OCI-LY1 (cell line): ENCODE measurements around the gene CCDC47.

Source experiments
- H2AFZ ChIP-seq: fragments of 200-600 bp; sonication (generic), shearing (Covaris generic); 2 replicates; pipeline ENCODE4 v1.6.0; 2014; ENCODE audit warnings: antibody characterized with exemption, mild to moderate bottlenecking, low read length
- H3F3A ChIP-seq: fragments of 200-600 bp; sonication (generic), shearing (Covaris generic); 2 replicates; pipeline ENCODE4 v1.6.0; 2014; ENCODE audit warnings: mild to moderate bottlenecking, antibody characterized with exemption, low read length, moderate library complexity; ENCODE audit not compliant: insufficient read depth
- H3K27ac ChIP-seq: fragments of 200-600 bp; sonication (generic); 2 replicates; pipeline ENCODE4 v1.5.1; 2014; ENCODE audit warnings: low read length, mixed run types, mild to moderate bottlenecking, low read depth; ENCODE audit not compliant: poor library complexity, severe bottlenecking
- H3K27me3 ChIP-seq: fragments of 200-600 bp; sonication (generic); 2 replicates; pipeline ENCODE4 v1.6.0; 2014; ENCODE audit warnings: antibody characterized with exemption, mild to moderate bottlenecking, low read length, moderate library complexity; ENCODE audit not compliant: insufficient read depth
- H3K36me3 ChIP-seq: fragments of 200-600 bp; sonication (generic); 2 replicates; pipeline ENCODE4 v1.6.1; 2014; ENCODE audit warnings: mild to moderate bottlenecking, antibody characterized with exemption, low read length, moderate library complexity, mixed read lengths; ENCODE audit not compliant: insufficient read depth
- H3K4me1 ChIP-seq: fragments of 200-600 bp; sonication (generic); 2 replicates; pipeline ENCODE4 v1.5.1; 2014; ENCODE audit warnings: mild to moderate bottlenecking, low read length, moderate library complexity; ENCODE audit not compliant: insufficient read depth, severe bottlenecking
- H3K4me2 ChIP-seq: fragments of 200-600 bp; sonication (generic), shearing (Covaris generic); 2 replicates; pipeline ENCODE4 v1.6.1; 2014; ENCODE audit warnings: low read length
- H3K4me3 ChIP-seq: fragments of 200-600 bp; sonication (generic); 2 replicates; pipeline ENCODE4 v1.5.1; 2014; ENCODE audit warnings: low read length, low read depth, mild to moderate bottlenecking, mixed read lengths; ENCODE audit not compliant: poor library complexity, severe bottlenecking
- H3K79me2 ChIP-seq: fragments of 200-600 bp; shearing (Covaris generic); 2 replicates; pipeline ENCODE4 v1.6.1; 2016; ENCODE audit warnings: mixed run types, low read length, mixed read lengths; ENCODE audit not compliant: insufficient read depth
- H3K9ac ChIP-seq: fragments of 200-600 bp; sonication (generic), shearing (Covaris generic); 2 replicates; pipeline ENCODE4 v1.6.1; 2014; ENCODE audit warnings: mild to moderate bottlenecking, low read length, mixed read lengths
- H3K9me2 ChIP-seq: fragments of 200-600 bp; sonication (generic), shearing (Covaris generic); 2 replicates; pipeline ENCODE4 v1.6.1; 2014; ENCODE audit warnings: low read depth, mild to moderate bottlenecking, low read length, mixed read lengths
- H3K9me3 ChIP-seq: fragments of 200-600 bp; shearing (Covaris generic); 2 replicates; pipeline ENCODE4 v1.6.1; 2014; ENCODE audit warnings: low read length, mixed read lengths
- H4K20me1 ChIP-seq: fragments of 200-600 bp; sonication (generic), shearing (Covaris generic); 2 replicates; pipeline ENCODE4 v1.6.0; 2016; ENCODE audit warnings: mild to moderate bottlenecking, low read length; ENCODE audit not compliant: insufficient read depth
- CTCF ChIP-seq: fragments of 200-600 bp; sonication (generic), shearing (Covaris generic); IDR thresholded peaks from 2 replicates; pipeline ENCODE4 v1.5.1; 2017; ENCODE audit warnings: mild to moderate bottlenecking, antibody characterized with exemption, low read length, moderate library complexity, mixed read lengths
- EZH2 ChIP-seq: fragments of 200-600 bp; sonication (generic), shearing (Covaris generic); IDR thresholded peaks from 2 replicates; pipeline ENCODE4 v1.8.0; 2017; ENCODE audit warnings: borderline replicate concordance, mixed run types, mild to moderate bottlenecking, antibody characterized with exemption, low read length, moderate library complexity, mixed read lengths

The CCDC47 gene

GRCh38 chr17:63785556-63785955, 12.2 kb upstream of the CCDC47 start:
- no peak overlapping the region for H3K4me2 ChIP-seq
- no peak overlapping the region for H3K27ac ChIP-seq
- H3K27me3 ChIP-seq, result no peaks in the 10 kb centered on the region
- TF ChIP-seq CTCF, result no peak
- TF ChIP-seq EZH2, result no peak
- no peak overlapping the region for H2AFZ ChIP-seq
- H3K36me3 ChIP-seq, result peaks cover 85% of the 10 kb centered on the region
- peaks cover 55% of the 10 kb centered on the region for H3K79me2 ChIP-seq
- H3K4me1 ChIP-seq, result peaks cover 4% of the 10 kb centered on the region
- no peaks in the 10 kb centered on the region for H4K20me1 ChIP-seq
- H3K4me3 ChIP-seq, result no peak overlapping the region
- no peak overlapping the region for H3K9ac ChIP-seq
- no peaks in the 10 kb centered on the region for H3K9me3 ChIP-seq
- H3K9me2 ChIP-seq, result no peaks in the 10 kb centered on the region
- no peaks in the 10 kb centered on the region for H3F3A ChIP-seq

- no peak overlapping the region for H3K27ac ChIP-seq
- no peak overlapping the region for H3K4me3 ChIP-seq
- H3K4me2 ChIP-seq, result no peak overlapping the region
- no peak for TF ChIP-seq CTCF
- TF ChIP-seq EZH2, result no peak
- peaks cover 73% of the 10 kb centered on the region for H3K79me2 ChIP-seq
- no peak overlapping the region for H2AFZ ChIP-seq
- H3K4me1 ChIP-seq, result peaks cover 4% of the 10 kb centered on the region
- H3F3A ChIP-seq, result no peaks in the 10 kb centered on the region
- peaks cover 84% of the 10 kb centered on the region for H3K36me3 ChIP-seq
- H3K9ac ChIP-seq, result no peak overlapping the region
- H3K9me3 ChIP-seq, result no peaks in the 10 kb centered on the region
- H4K20me1 ChIP-seq, result peaks cover 3% of the 10 kb centered on the region; the same call in 1 of the 2 replicates
- H3K27me3 ChIP-seq, result no peaks in the 10 kb centered on the region
- H3K9me2 ChIP-seq, result no peaks in the 10 kb centered on the region
These were observed 10.1 kb upstream of the CCDC47 start for GRCh38 chr17:63783522-63783921.

GRCh38 chr17:63780928-63781327, 7.5 kb upstream of the CCDC47 start:
- Histone ChIP-seq H4K20me1 (peaks cover 3% of the 10 kb centered on the region; the same call in 1 of the 2 replicates), H3K9me3 (no peaks in the 10 kb centered on the region), H3K4me1 (peaks cover 9% of the 10 kb centered on the region), H3K4me2 (no peak overlapping the region), H3K4me3 (no peak overlapping the region), H3K9me2 (no peaks in the 10 kb centered on the region), H3K27me3 (no peaks in the 10 kb centered on the region), H2AFZ (no peak overlapping the region), H3F3A (no peaks in the 10 kb centered on the region), H3K79me2 (peaks cover 96% of the 10 kb centered on the region), H3K9ac (no peak overlapping the region), H3K36me3 (peaks cover 84% of the 10 kb centered on the region), H3K27ac (no peak overlapping the region)
- TF ChIP-seq CTCF, result no peak
- no peak for TF ChIP-seq EZH2
